HG03558 (cell line): Measurements from ENCODE around the gene PRSS2.
A peak's percentile ranks its signal among the peaks of the same experiment; 100 is the strongest.

Experiments used
- ATAC-seq: cut with Tn5 transposase; IDR thresholded peaks from one replicate; pipeline ENCODE4 v1.9.1; 2021; ENCODE audit warnings: moderate number of reproducible peaks; ENCODE audit not compliant: unreplicated experiment; ENCODE audit errors: extremely low read depth

Gene PRSS2

GRCh38 chr7:142798451-142799436, 28.0 kb downstream of the PRSS2 start:
- ATAC-seq = no peak

GRCh38 chr7:142799437-142799835, 28.7 kb downstream of the PRSS2 start:
- no peak for ATAC-seq

GRCh38 chr7:142800088-142800487, 29.3 kb downstream of the PRSS2 start:
- no peak for ATAC-seq

- ATAC-seq = no peak
These were observed 30.0 kb downstream of the PRSS2 start for GRCh38 chr7:142800699-142801260.

- no peak for ATAC-seq
These were observed 31.0 kb downstream of the PRSS2 start for GRCh38 chr7:142801601-142802295.

- no peak for ATAC-seq
These were observed 31.5 kb downstream of the PRSS2 start for GRCh38 chr7:142802301-142802700.

GRCh38 chr7:142803901-142804300, 33.1 kb downstream of the PRSS2 start:
- ATAC-seq = no peak

GRCh38 chr7:142804728-142805207, 34.0 kb downstream of the PRSS2 start:
- ATAC-seq = no peak

GRCh38 chr7:142805350-142806021, 34.7 kb downstream of the PRSS2 start:
- ATAC-seq = no peak

GRCh38 chr7:142806022-142806356, 35.2 kb downstream of the PRSS2 start:
- no peak for ATAC-seq

GRCh38 chr7:142806957-142807356, 36.2 kb downstream of the PRSS2 start:
- no peak for ATAC-seq

- peak; percentile 12 for ATAC-seq
These were observed 37.2 kb downstream of the PRSS2 start for GRCh38 chr7:142807855-142808460.

GRCh38 chr7:142808461-142808801, 37.7 kb downstream of the PRSS2 start:
- ATAC-seq = peak; percentile 1

GRCh38 chr7:142808802-142809583, 38.2 kb downstream of the PRSS2 start:
- peak; percentile 79 for ATAC-seq

- ATAC-seq = no peak
These were observed 38.9 kb downstream of the PRSS2 start for GRCh38 chr7:142809671-142810070.

- no peak for ATAC-seq
These were observed 40.5 kb downstream of the PRSS2 start for GRCh38 chr7:142811154-142811737.

- no peak for ATAC-seq
These were observed 41.9 kb downstream of the PRSS2 start for GRCh38 chr7:142812437-142813215.

GRCh38 chr7:142813226-142813625, 42.5 kb downstream of the PRSS2 start:
- no peak for ATAC-seq
